H9 (cell line): ENCODE data around the gene DOCK2. TPM values are rescaled to one million over a fixed set of nuclear protein-coding genes. Genes with fewer than 3 reads are reported as not detected.

ENCODE experiments used
- DNase-seq: peaks from one replicate; pipeline ENCODE4 v3.0.0-alpha.2; 2017
- H2AFZ ChIP-seq: one replicate; pipeline ENCODE4 v1.6.1; 2013; ENCODE audit warnings: mild to moderate bottlenecking, low read length, control low read depth, moderate library complexity
- H2AK5ac ChIP-seq: 2 replicates; pipeline ENCODE4 v1.6.1; 2013; ENCODE audit warnings: low read length, control low read depth, mixed read lengths; ENCODE audit not compliant: insufficient read length
- H2BK120ac ChIP-seq: one replicate; pipeline ENCODE4 v1.6.1; 2013; ENCODE audit warnings: low read depth, mild to moderate bottlenecking, low read length, control low read depth, inconsistent platforms; ENCODE audit not compliant: poor library complexity, severe bottlenecking
- H2BK12ac ChIP-seq: 2 replicates; pipeline ENCODE4 v1.6.1; 2013; ENCODE audit warnings: low read length, control low read depth, mixed read lengths, low read depth; ENCODE audit not compliant: insufficient read length
- H2BK15ac ChIP-seq: 2 replicates; pipeline ENCODE4 v1.6.1; 2013; ENCODE audit warnings: low read depth, low read length, control low read depth
- H2BK20ac ChIP-seq: one replicate; pipeline ENCODE4 v1.6.1; 2013; ENCODE audit warnings: low read depth, mild to moderate bottlenecking, low read length, control low read depth, inconsistent platforms; ENCODE audit not compliant: poor library complexity, severe bottlenecking
- H2BK5ac ChIP-seq: 2 replicates; pipeline ENCODE4 v1.6.1; 2013; ENCODE audit warnings: low read length, control low read depth, mixed read lengths; ENCODE audit not compliant: insufficient read length
- H3K14ac ChIP-seq: 2 replicates; pipeline ENCODE4 v1.6.1; 2013; ENCODE audit warnings: low read length, control low read depth; ENCODE audit not compliant: insufficient read depth
- H3K18ac ChIP-seq: 2 replicates; pipeline ENCODE4 v1.6.1; 2013; ENCODE audit warnings: low read depth, mild to moderate bottlenecking, mixed read lengths, low read length, control low read depth; ENCODE audit not compliant: insufficient read length
- H3K23ac ChIP-seq: 2 replicates; pipeline ENCODE4 v1.6.1; 2013; ENCODE audit warnings: low read length, control low read depth, mixed read lengths, low read depth; ENCODE audit not compliant: insufficient read length
- H3K23me2 ChIP-seq: 2 replicates; pipeline ENCODE4 v1.6.1; 2013; ENCODE audit warnings: low read depth, mild to moderate bottlenecking, mixed read lengths, low read length, control low read depth; ENCODE audit not compliant: insufficient read length, poor library complexity, severe bottlenecking
- H3K27ac ChIP-seq: 2 replicates; pipeline ENCODE4 v1.5.1; 2013; ENCODE audit warnings: low read length, control low read depth, mixed read lengths, low read depth; ENCODE audit not compliant: insufficient read length
- H3K27me3 ChIP-seq: 2 replicates; pipeline ENCODE4 v1.6.1; 2013; ENCODE audit warnings: low read length, control low read depth, inconsistent platforms; ENCODE audit not compliant: insufficient read depth
- H3K4ac ChIP-seq: 2 replicates; pipeline ENCODE4 v1.6.1; 2013; ENCODE audit warnings: low read depth, mild to moderate bottlenecking, control low read depth, inconsistent platforms, low read length, moderate library complexity
- H3K4me1 ChIP-seq: 2 replicates; pipeline ENCODE4 v1.6.1; 2013; ENCODE audit warnings: low read length, control low read depth, inconsistent platforms; ENCODE audit not compliant: insufficient read depth
- H3K4me2 ChIP-seq: 2 replicates; pipeline ENCODE4 v1.6.1; 2013; ENCODE audit warnings: low read length, control low read depth, mixed read lengths; ENCODE audit not compliant: insufficient read length, insufficient read depth
- H3K56ac ChIP-seq: 2 replicates; pipeline ENCODE4 v1.6.1; 2013; ENCODE audit warnings: low read depth, mild to moderate bottlenecking, mixed read lengths, low read length, control low read depth; ENCODE audit not compliant: insufficient read length
- H3K79me1 ChIP-seq: 2 replicates; pipeline ENCODE4 v1.6.1; 2013; ENCODE audit warnings: low read depth, mild to moderate bottlenecking, moderate library complexity, low read length, control low read depth, inconsistent platforms; ENCODE audit not compliant: insufficient read depth, poor library complexity, severe bottlenecking
- H3K79me2 ChIP-seq: 2 replicates; pipeline ENCODE4 v1.6.1; 2013; ENCODE audit warnings: low read length, control low read depth, inconsistent platforms; ENCODE audit not compliant: insufficient read depth
- H3K9ac ChIP-seq: 2 replicates; pipeline ENCODE4 v1.6.1; 2013; ENCODE audit warnings: low read length, control low read depth, mixed read lengths; ENCODE audit not compliant: insufficient read length; ENCODE audit errors: extremely low read depth
- H3K9me3 ChIP-seq: one replicate; pipeline ENCODE4 v1.6.1; 2013; ENCODE audit warnings: low read depth, low read length, inconsistent platforms; ENCODE audit not compliant: control insufficient read depth
- H3T11ph ChIP-seq: one replicate; pipeline ENCODE4 v1.6.1; 2013; ENCODE audit warnings: mild to moderate bottlenecking, low read length, control low read depth, inconsistent platforms
- H4K20me1 ChIP-seq: one replicate; pipeline ENCODE4 v1.6.1; 2013; ENCODE audit not compliant: control insufficient read depth, insufficient read length, insufficient read depth
- H4K5ac ChIP-seq: 2 replicates; pipeline ENCODE4 v1.6.1; 2013; ENCODE audit warnings: low read depth, mild to moderate bottlenecking, mixed read lengths, low read length, control low read depth; ENCODE audit not compliant: insufficient read length
- H4K8ac ChIP-seq: replicated peaks from 2 replicates; pipeline ENCODE4 v1.6.1; 2013; ENCODE audit warnings: low read length, control low read depth, mixed read lengths, low read depth; ENCODE audit not compliant: insufficient read length
- H4K91ac ChIP-seq: 2 replicates; pipeline ENCODE4 v1.6.1; 2013; ENCODE audit warnings: low read depth, mild to moderate bottlenecking, moderate library complexity, mixed read lengths, low read length, control low read depth; ENCODE audit not compliant: insufficient read length
- H3K27ac Mint-ChIP-seq, 3 experiments: 2 replicates in 2 of 3; 3 replicates in 1 of 3; pipeline ENCODE4 v1.8.0; 2020 to 2021; ENCODE audit warnings: mixed read lengths in 3 of 3, mild to moderate bottlenecking in 1 of 3, moderate library complexity in 1 of 3
- H3K27me3 Mint-ChIP-seq: 2 replicates; pipeline ENCODE4 v1.8.0; 2021; ENCODE audit warnings: low read depth, mild to moderate bottlenecking, moderate library complexity, mixed read lengths
- H3K36me3 Mint-ChIP-seq, 3 experiments: 2 replicates in 2 of 3; 3 replicates in 1 of 3; pipeline ENCODE4 v1.8.0; 2020 to 2021; ENCODE audit warnings: low read depth in 3 of 3, mixed read lengths in 3 of 3; ENCODE audit not compliant: insufficient read depth in 1 of 3
- H3K4me1 Mint-ChIP-seq, 2 experiments: 2 replicates each; pipeline ENCODE4 v1.8.0; 2020; ENCODE audit warnings: mixed read lengths in 2 of 2
- H3K4me3 Mint-ChIP-seq, 2 experiments: 2 replicates in 1 of 2; 3 replicates in 1 of 2; pipeline ENCODE4 v1.8.0; 2020 to 2021; ENCODE audit warnings: mild to moderate bottlenecking in 2 of 2, mixed read lengths in 2 of 2, moderate library complexity in 1 of 2
- H3K9me3 Mint-ChIP-seq, 2 experiments: 2 replicates in 1 of 2; 3 replicates in 1 of 2; pipeline ENCODE4 v1.8.0; 2020; ENCODE audit warnings: mild to moderate bottlenecking in 2 of 2, mixed read lengths in 2 of 2, moderate library complexity in 1 of 2
- CTCF ChIP-seq: fragments of 200-600 bp; sonication (generic); conservative IDR thresholded peaks from 3 replicates; pipeline ENCODE4 v1.8.0; 2021; ENCODE audit warnings: antibody characterized with exemption, mild to moderate bottlenecking
- total RNA-seq: library from RNA; stranded (reverse); gene quantifications from 2 replicates; pipeline ENCODE4 v1.2.1, GENCODE V29; 2021

DOCK2 gene
- total RNA-seq, 1 experiment from 2014 or later = 7.8 TPM

- no peak overlapping the region for H3K4me3 Mint-ChIP-seq
- Histone ChIP-seq H2BK5ac (no peak overlapping the region), H2BK12ac (no peak overlapping the region), H2AK5ac (no peak overlapping the region), H2BK15ac (no peak overlapping the region), H3K23ac (no peak overlapping the region), H4K5ac (no peak overlapping the region), H3K27ac (no peak overlapping the region), H2BK20ac (no peak overlapping the region), H3K14ac (no peak overlapping the region), H2AFZ (no peak overlapping the region), H4K91ac (no peak overlapping the region), H3K23me2 (no peaks in the 10 kb centered on the region), H3T11ph (no peak overlapping the region), H4K20me1 (no peaks in the 10 kb centered on the region), H3K9me3 (no peaks in the 10 kb centered on the region), H3K4ac (no peak overlapping the region), H3K79me2 (no peaks in the 10 kb centered on the region), H3K27me3 (no peaks in the 10 kb centered on the region), H3K56ac (no peak overlapping the region), H3K4me2 (no peak overlapping the region), H3K9ac (no peak overlapping the region), H4K8ac (no peak overlapping the region), H3K4me1 (no peaks in the 10 kb centered on the region), H3K79me1 (no peaks in the 10 kb centered on the region), H2BK120ac (no peak overlapping the region), H3K18ac (no peak overlapping the region)
- no peaks in the 10 kb centered on the region for H3K36me3 Mint-ChIP-seq
- no peak for DNase-seq
- no peak for TF ChIP-seq CTCF
- H3K27me3 Mint-ChIP-seq = peaks cover 7% of the 10 kb centered on the region
- no peak overlapping the region for H3K27ac Mint-ChIP-seq
- peaks cover 0 to 4% of the 10 kb centered on the region in 2 experiments; a peak in 1 of 4 replicates for H3K4me1 Mint-ChIP-seq
- H3K9me3 Mint-ChIP-seq = no peaks in the 10 kb centered on the region
These were observed 439.7 kb downstream of the DOCK2 start for GRCh38 chr5:170076739-170077138.
